NCI-H128 (cell line): ENCODE results near the gene CLCN7.

Experiments used
- DNase-seq: peaks from one replicate; lab custom pipeline; 2025; ENCODE audit not compliant: unreplicated experiment; lab: John Stamatoyannopoulos, UW

Gene CLCN7, protein sequence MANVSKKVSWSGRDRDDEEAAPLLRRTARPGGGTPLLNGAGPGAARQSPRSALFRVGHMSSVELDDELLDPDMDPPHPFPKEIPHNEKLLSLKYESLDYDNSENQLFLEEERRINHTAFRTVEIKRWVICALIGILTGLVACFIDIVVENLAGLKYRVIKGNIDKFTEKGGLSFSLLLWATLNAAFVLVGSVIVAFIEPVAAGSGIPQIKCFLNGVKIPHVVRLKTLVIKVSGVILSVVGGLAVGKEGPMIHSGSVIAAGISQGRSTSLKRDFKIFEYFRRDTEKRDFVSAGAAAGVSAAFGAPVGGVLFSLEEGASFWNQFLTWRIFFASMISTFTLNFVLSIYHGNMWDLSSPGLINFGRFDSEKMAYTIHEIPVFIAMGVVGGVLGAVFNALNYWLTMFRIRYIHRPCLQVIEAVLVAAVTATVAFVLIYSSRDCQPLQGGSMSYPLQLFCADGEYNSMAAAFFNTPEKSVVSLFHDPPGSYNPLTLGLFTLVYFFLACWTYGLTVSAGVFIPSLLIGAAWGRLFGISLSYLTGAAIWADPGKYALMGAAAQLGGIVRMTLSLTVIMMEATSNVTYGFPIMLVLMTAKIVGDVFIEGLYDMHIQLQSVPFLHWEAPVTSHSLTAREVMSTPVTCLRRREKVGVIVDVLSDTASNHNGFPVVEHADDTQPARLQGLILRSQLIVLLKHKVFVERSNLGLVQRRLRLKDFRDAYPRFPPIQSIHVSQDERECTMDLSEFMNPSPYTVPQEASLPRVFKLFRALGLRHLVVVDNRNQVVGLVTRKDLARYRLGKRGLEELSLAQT

DNA sequence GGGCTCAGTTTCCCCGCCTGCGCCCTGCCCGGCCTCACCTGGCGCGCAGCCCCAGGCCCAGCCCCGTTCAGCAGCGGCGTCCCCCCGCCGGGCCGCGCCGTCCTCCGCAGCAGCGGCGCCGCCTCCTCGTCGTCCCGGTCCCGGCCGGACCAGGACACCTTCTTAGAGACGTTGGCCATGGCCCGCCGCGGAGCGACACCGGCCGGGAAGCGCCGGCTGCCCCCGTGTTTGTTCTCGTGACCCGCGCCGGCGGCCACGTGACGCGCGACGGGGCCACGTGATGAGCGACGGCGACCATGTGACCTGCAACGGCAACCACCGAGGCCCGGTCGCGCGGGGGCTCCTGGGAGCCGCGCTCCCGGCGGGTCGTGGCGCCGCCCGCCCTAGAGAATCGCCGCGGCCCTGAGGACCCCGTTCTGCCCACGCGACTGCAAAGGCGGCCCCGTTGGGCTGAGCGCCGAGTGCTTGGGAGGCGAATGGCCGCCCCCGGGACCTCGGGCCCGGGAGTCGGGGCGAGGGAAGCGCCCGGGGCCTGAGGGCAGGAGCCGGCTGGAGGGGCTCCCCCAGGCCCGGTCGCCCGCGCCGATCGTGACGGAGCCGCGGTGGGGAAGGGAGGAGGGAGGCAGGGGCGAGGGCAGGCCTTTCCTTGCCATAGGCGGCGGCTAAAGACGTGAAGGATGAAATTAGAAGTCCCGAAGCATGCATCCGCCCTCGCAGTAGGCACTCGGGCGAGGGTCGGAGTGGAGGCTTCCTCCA lies at the start of gene CLCN7:
Gene CLCN7 (minus strand): TSS at position 233 of the 756 bp plus-strand sequence. CDS start 54 bp downstream, at position 179.
- DNase-seq: no peak

DNA sequence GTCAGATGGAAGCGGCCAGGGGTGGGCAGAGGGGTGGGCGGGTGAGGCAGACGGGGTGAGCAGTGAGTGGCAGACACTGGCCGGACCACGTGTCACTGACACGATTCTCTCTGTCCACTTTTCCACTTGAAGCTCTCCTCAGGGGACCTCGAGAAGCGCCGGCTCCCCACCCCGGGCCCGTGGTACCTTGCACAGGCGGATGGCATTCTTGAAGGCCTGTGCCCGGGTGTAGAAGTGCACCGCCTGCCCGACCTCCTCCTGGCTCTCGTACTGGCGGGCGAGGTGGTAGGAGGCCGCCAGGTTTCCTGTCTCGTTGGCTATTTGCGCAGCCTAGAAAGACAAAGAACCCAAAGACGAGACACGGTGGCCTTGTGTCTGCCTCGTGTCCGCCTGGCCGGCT lies 49.5 kb upstream of the CLCN7 start:
- DNase-seq: no peak

DNA sequence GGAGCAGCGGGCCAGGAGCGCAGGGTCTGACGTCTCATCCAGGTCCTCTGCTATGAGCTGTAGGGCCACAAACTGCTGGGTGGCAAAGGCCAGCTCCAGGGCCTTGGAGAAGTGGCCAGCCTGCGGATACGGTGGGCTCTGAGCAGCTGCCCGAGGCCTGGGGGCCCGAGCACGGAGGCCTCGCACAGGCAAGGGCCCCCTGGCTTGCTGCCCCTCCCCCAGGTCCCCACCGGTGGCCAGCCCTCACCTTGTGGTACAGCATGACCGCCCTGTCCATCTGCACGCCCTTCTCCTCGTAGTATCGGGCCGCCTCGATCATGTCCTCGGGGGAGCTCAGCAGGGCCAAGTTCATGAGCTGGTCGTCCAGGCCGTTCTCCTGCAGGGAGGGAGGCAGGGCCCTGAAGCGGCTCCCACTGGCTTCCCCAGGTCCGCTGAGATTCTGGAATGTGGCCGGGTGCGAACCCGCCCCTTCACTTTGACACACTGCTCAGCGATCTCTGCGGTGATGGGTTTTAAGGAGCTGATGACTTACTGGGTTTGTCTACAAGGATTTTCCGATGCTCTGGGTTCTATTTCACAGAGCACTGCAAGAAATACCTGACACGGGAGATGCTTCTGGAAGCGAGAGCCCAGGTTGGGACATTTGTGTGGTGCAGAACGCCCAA lies 48.9 kb upstream of the CLCN7 start:
- DNase-seq: no peak

DNA sequence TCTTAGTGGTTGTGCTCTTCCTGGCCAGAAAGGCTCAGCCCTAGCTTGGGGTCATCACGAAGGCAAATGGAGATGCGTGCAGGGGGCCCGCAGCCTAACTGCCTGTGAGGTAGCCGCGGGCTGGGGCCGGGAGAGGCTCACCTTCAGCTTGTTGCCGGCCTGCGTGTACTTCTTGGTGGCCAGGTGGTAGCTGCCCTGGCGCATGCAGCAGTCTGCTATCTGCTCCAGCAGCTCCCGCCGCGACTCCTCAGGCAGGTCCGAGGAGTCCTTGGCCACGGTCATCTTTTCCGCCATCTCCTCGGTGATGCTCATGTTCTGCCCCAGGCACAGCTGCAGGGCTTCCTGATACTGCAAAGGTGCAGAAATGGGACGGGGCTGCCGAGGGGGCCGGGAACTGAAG lies 45.6 kb upstream of the CLCN7 start:
- no peak for DNase-seq

DNA sequence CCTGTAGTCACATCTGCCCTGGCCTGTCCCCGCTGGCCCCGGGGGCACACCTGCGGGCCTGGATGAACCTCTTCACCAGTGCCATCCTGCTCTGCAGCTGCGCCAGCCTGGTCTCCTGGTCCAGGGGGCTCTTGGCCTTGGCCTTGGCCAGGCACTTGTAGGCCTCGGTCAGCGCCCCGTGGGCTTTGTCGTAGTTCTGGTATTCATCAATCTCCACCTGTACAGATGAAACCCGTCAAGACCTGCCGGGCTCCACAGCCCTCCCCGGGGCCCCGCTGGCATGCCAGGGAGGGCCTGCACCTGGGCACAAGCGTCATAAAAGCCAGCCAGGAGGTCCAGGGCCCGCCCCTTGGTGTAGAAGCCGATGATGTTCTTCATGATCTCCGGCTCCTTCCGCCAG lies 45.0 kb upstream of the CLCN7 start:
- no peak for DNase-seq

DNA sequence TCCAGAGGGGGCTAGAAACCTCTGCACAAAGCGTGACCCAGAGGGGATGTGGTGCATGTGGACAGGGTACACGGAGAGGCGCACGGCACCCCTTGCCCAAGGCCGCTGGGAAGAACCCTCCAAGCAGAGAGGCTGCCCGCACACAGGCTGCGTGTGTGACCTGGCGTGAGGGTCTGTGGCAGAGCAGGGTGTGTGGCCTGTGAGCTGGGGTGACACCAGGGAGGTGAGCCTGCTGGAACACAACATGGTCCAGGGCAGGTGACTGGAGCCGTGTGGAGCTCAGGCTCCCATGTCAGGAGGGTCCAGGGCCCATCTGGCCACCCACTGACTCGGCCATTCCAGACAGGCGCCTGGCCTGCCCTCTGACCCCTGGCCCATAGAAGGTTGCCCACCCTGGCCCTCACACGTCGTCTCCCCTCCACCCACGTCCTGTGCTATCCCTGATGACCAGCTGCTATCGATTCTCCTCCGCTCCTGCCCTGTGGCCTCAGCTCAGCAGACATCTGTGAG lies 43.9 kb upstream of the CLCN7 start:
- DNase-seq: no peak

DNA sequence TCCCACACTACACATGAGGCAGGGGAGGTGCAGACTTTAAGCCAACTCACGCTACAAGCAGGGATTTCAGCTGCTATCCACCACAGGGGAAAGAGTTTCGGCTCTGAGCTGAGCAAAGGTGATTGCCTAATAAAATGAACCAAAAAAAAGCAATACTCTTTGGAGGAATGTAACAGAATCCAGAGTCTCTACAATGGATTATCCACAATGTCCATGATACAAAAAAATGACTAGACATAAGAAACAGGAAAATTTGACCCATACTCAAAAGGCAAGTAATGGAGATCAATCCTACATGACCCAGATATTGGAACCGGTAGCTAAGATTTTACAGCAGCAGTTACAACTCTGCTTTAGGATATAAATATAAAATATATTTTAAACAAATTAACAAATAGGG lies 39.7 kb upstream of the CLCN7 start:
- no peak for DNase-seq

DNA sequence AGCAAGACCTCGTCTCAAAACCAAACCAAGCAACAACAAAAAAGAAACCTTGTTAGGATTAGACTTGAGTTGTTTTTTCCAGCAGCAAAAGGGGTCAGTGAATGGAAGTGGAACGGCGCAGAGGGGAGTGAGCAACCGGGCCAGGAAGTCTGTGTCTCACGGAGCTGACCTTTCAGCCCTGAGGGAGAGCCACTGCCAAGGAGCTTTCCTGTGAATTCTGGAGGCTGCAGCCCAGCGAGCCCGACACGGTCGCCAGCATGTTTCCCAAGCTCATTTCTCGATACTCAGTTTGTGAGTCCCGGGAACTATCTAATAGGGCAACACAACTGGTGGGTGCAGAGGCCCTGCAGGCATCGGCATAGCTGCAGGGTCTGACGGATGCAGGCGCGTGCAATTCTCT lies 37.9 kb upstream of the CLCN7 start:
- no peak for DNase-seq

DNA sequence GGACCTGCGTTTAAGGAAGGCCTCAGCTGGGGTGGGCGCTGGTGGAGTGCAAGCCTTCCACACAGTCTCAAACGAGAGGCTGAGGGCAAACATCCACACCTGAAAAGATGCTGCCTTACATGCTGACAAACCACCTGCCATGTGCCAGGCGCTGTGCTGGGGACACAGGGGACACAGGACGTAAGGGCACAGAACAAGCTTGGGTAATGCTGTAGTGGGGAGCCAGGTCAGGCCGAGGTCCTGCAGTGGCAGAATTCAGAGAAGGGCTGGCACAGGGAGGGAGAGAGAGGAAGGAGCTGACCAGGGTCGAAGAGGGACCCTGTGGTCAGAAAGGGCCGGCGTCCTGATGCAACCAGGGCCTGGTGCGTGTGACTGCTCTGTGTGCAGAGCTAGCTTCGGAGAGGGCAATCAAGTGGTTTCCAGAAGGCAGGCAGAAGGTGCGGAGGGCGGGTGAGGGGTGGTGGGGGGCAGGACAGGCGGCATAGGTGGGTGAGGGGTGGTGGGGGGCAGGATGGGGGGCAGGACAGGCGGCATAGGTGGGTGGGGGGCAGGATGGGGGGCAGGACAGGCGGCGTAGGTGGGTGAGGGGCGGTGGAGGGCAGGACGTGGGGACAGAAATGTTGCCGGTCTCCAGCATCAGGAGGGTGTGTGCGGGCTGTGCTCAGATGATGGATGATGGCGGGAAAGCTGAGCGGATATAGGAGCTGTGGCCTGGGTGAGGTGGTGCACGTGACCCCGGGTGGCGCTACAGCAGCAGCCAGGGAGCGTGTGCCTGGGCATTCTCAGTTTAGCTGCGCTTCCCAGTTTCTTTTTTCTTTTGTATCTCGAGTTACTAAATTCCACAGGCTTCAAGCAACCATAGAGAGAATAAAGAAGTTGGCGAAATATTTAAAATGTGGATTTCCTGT lies 37.1 kb upstream of the CLCN7 start:
- no peak for DNase-seq

DNA sequence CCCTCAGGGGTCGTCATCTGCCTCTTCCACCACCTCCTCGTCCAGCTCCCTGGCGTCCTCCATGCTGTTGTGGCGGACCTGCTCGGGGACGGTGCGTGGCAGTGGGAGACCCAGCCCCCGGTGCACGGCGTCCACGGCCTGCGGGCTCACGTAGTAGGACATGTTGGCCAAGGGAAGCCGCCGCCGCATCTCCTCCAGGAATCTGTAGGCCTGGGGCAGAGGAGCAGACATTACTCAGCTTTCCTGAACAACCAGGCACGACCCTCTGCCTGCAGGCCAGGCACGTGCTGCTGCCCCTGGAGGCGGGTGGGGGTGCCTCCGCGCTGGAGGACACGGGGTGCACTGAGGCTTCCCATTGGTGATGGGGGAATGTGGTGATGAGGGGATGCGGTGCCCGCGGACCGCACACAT lies 36.1 kb upstream of the CLCN7 start:
- no peak for DNase-seq

DNA sequence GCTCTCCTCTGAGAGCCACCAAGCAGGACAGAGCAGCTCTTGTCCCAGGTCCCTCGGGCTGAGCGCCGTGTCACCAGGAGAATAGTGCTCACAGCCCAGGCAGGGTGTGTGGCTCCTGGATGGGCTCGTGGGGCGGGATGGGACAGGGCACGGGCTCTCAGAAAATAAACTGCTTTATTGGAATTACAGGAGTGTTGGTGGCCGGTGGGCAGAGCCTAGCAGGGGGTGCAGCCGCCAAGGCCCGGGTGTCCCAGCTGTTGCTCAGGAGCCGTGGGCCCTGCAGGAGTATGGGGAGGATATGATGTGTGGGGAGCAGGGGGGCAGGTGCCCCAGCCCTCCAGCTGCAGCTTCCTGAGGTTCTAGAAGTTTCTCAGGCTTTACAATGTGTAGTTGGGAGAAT lies 35.4 kb upstream of the CLCN7 start:
- no peak for DNase-seq

DNA sequence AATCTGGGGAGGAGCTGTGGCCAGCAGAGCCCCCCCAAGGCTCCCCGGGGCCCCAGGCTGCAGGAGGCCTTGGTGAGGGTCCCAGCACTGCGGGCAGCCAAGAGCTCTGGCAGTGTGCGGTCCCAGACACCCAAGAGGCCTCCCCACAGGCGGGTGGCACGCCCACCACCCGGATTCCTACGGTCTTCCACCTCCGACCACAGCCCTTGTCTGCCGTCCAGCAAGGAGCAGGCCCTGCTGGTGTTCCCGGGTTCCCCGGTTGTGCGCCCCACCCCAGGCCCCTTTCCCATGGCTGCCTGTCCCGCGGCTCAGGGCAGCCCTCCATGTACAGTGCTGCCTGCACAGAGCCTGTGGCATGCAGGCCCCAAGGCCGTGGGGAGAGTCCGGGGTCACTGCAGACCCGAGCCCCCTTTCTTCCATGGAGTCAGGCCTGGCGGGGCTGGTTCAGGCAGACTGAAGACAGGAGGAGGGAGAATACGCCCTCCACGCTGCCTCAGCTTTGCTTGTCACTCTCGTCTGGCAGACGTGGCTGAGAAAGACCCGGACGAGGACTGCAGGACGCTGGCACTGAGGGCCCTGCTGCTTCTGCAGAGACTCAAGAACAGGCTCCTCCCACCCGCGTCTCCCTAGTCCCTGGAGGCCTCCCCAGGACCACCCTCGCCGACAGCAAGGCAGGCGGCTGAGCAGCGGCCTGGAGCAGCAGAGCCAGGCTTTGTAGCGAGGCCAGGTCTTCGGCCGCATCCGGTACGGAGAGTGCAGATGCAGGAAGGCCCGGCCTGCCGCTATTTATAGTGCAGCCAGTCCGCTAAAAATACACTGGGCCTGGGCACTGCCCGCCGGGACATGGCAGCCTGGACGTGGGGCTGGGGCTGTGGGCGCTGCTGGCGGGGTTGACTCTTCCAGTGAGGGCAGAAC lies 34.7 kb upstream of the CLCN7 start:
- no peak for DNase-seq

DNA sequence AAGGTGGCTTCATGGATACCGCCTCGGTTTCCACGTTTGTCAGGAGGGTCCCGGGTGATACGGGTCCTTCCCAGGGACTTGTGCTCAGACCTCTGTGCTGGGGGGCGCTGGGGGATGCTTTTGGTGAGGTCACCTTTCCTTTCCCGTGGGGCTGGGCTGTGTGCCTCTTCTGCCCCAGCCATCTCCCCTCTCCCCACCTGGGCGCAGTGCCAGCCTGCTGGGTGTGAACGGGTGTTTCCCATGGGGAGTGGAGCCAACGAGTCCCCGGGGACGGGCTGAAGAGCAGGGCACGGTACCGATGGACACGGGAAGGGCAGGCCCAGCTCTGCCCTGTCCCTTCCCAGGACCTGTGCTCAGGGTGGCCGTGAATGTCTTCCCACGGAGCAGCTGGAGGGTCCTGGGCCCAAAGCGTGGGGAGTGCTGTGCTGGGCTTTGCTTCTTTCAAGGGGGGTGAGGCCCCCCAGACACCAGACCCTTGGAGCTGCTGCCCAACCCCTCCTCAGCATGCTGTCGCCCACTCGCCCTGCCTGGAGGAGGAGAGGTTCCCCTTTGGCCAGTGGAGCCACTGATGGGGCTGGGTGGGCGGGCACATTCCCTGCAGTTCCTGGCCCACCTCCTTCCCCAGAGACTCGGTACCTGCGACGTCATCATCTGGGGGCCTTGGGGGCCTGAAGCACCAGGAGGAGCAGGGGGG lies 33.8 kb upstream of the CLCN7 start:
- DNase-seq: no peak

DNA sequence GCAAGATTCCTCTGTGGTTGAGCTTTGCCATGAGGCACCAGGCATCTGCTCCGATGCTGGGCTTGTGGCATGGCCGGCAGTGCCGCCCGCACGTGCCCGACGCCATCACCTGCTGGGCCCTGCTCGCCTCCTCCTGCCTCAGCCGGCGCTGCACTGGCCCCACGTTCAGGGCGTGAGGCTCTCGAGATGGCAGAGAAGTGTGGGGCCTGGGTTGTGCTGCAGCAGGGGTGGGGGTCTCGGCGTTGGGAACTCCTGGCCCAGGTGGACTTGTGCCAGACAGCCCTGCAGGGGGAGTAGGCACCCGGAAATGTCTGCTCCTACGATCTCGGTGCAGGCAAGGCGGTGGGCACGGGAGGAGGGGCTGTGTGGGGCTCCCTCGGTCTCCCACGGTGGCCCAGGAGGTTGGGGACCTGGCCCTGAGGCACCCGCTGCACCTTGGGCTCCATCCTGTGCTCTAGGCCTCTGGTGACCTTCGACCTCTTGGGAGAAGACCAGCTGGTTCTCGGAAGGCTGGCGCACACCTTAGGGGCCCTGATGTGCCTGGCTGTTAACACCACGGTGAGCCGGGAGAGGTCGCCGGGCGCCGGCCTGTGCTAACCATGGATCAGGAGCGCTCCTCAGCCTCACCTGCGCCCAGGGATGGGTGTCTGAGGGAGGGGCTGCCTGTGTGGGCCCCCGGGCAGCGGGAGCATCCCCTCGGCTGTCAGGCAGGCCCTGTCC lies 31.8 kb upstream of the CLCN7 start:
- no peak for DNase-seq

DNA sequence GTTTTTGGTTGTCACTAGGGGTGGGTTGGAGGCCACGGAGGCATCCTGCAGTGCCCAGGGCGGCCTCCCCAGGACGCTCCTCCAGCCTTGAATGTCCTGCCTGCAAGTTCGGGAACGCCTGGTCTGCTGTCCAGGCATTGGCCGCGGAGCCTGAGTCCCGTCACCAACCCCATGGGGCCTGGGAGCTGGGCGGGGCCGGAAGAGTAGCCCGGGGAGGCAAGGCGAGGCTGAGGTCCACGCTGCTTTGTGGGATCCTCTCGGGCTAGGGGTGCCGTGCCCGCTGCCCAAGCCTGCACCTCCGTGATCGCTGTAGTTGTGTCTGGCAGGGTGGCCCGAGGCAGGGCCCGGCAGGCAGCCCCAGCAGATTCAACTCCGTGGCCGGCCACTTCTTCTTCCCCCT lies 31.1 kb upstream of the CLCN7 start:
- DNase-seq: no peak

DNA sequence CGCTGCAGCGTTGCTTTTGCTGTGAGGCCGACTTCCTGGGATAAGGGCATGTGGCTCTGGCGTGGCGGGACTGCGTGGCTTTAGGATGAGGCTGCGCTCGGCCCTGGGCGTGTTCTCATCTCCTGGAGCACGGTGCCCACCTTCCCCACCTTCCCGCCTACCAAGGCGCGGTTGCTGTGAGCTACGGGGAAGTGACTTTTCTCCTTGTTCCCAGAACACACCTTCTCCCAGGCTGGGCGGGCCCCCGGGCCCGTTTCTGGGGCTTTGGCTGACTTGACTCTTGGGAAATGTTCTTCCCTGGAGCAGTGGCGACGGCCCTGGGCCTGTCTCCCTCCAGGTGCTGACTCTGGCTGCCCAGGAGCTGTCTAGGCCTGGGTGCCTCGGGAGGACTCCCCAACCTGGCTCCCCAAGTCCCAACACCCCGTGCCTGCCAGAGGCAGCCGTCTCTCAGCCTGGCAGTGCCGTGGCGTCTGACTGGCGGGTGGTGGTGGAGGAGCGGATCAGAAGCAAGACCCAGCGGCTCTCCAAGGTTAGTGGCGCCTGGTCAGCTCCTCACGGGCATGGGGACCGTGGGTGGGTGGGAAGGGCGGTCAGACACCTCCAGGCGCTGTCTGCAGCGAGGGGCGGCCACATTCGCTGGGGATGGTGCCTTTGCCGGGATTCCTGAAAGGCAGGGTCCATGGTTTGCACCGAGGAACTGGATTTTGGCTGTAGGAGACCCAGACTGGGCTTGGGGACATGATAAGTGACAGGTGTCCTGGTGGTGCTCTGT lies 30.4 kb upstream of the CLCN7 start:
- DNase-seq: no peak
